HG02678 (cell line): ENCODE measurements around the gene APMAP.

Source experiments
- ATAC-seq: cut with Tn5 transposase; IDR thresholded peaks from one replicate; pipeline ENCODE4 v1.9.1; 2021; ENCODE audit warnings: mild to moderate bottlenecking, moderate library complexity; ENCODE audit not compliant: unreplicated experiment

Gene APMAP

GRCh38 chr20:24990810-24991252, 1.7 kb downstream of the APMAP start:
- no peak for ATAC-seq

GRCh38 chr20:24989162-24989561, 3.4 kb downstream of the APMAP start:
- ATAC-seq = no peak

- no peak for ATAC-seq
These were observed 4.4 kb downstream of the APMAP start for GRCh38 chr20:24987873-24988835.

- ATAC-seq = no peak
These were observed 5.3 kb downstream of the APMAP start for GRCh38 chr20:24987244-24987643.

- ATAC-seq = no peak
These were observed 6.0 kb downstream of the APMAP start for GRCh38 chr20:24986436-24987015.

- ATAC-seq = no peak
These were observed 6.7 kb downstream of the APMAP start for GRCh38 chr20:24985802-24986201.

- no peak for ATAC-seq
These were observed 7.5 kb downstream of the APMAP start for GRCh38 chr20:24984961-24985640.

GRCh38 chr20:24983896-24984295, 8.7 kb downstream of the APMAP start:
- no peak for ATAC-seq

- no peak for ATAC-seq
These were observed 10.8 kb downstream of the APMAP start for GRCh38 chr20:24981790-24982189.

- no peak for ATAC-seq
These were observed 11.3 kb downstream of the APMAP start for GRCh38 chr20:24981282-24981681.

- ATAC-seq = no peak
These were observed 12.1 kb downstream of the APMAP start for GRCh38 chr20:24980291-24981053.

- ATAC-seq = no peak
These were observed 13.3 kb downstream of the APMAP start for GRCh38 chr20:24979036-24979960.

- no peak for ATAC-seq
These were observed 14.0 kb downstream of the APMAP start for GRCh38 chr20:24978513-24978912.

- ATAC-seq = no peak
These were observed 14.8 kb downstream of the APMAP start for GRCh38 chr20:24977797-24978196.

- no peak for ATAC-seq
These were observed 15.2 kb downstream of the APMAP start for GRCh38 chr20:24977336-24977735.

GRCh38 chr20:24972341-24972740, 20.2 kb downstream of the APMAP start:
- ATAC-seq = no peak

- no peak for ATAC-seq
These were observed 21.0 kb downstream of the APMAP start for GRCh38 chr20:24971376-24972101.

- peak; percentile 63 for ATAC-seq
These were observed 21.8 kb downstream of the APMAP start for GRCh38 chr20:24970754-24971153.

- no peak for ATAC-seq
These were observed 22.5 kb downstream of the APMAP start for GRCh38 chr20:24970030-24970553.
